ENCODE results near the gene B3GALT6.
"Not testable (repeated sequence)": the region's sequence is repeated elsewhere in the genome, so short reads cannot be mapped to it uniquely, and the experiment has no call there.

Gene B3GALT6

DNA sequence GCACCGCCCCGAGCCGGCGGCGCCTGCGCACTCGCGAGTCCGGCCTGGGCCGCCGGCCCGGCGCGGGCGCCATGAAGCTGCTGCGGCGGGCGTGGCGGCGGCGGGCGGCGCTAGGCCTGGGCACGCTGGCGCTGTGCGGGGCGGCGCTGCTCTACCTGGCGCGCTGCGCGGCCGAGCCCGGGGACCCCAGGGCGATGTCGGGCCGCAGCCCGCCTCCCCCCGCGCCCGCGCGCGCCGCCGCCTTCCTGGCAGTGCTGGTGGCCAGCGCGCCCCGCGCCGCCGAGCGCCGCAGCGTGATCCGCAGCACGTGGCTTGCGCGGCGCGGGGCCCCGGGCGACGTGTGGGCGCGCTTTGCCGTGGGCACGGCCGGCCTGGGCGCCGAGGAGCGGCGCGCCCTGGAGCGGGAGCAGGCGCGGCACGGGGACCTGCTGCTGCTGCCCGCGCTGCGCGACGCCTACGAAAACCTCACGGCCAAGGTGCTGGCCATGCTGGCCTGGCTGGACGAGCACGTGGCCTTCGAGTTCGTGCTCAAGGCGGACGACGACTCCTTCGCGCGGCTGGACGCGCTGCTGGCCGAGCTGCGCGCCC is at the start of gene B3GALT6:
B3GALT6 (plus strand) TSS at position 30 of the 588 bp plus-strand sequence; CDS start at position 72, 42 bp downstream.
- DNase-seq, result no peak

- DNase-seq, result no peak
Measured at GRCh38 chr1:1182491-1183220, 49.4 kb upstream of the B3GALT6 start.

DNA sequence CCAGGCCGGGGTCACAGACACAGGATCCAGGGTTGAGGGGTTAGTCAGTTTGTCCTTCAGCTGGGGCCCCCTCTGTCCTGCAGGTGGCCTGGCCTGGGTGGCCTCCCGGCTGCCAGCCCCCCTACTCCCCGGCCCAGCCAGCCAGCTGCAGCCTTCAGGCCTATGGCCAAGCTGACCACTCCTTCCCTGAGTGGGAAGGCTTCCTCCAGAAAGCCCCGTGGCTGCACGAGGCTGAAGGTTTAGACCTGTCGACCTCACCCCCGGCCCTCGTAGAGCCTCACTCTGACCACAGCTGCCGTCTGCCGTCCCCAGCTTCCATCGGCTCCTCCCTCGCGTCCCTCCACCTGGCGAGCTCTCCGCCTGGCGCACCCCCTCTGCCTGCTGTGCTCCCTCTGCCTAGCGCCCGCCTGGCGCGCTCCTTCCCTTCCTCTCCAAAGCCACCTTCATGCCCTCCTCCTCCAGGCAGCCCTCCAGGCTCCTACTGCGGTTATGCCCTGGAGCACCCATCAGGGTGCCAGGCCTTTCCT is 48.8 kb upstream of the B3GALT6 start:
- DNase-seq, result no peak

- no peak for DNase-seq
Measured at GRCh38 chr1:1183833-1184775, 47.9 kb upstream of the B3GALT6 start.

DNA sequence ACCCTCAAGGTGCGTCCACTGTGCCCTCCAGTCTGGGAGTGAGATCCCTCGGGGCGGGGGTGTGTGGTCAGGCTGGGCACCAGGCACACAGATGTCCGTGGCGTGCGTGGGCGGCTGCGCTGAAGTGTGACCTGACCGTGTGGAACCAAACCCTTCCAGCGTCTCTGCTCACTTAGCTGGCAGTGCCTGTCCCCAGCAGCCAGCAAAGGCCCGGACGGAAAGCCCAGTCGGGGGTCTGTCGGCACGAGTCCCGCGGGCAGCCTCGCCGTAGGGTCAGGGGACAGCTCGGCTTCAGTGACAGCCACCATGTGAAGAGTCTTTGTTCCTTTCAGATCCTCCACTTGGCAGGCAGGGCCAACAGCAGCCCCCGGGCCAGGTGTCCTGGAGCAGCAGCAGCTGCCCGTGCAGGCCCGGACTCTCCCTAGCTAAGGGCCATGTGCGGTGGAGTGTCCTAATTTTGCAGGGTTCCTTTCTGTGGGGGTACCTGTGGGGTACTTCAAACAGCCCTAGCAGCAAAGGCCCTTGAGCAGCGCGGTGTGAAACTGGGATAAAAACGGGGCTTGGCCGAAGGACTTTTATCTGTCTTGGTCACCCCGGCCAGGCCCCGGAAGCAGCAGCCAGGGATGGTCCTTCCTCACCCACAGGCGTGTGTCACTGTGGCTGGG is 46.8 kb upstream of the B3GALT6 start:
- no peak for DNase-seq

DNA sequence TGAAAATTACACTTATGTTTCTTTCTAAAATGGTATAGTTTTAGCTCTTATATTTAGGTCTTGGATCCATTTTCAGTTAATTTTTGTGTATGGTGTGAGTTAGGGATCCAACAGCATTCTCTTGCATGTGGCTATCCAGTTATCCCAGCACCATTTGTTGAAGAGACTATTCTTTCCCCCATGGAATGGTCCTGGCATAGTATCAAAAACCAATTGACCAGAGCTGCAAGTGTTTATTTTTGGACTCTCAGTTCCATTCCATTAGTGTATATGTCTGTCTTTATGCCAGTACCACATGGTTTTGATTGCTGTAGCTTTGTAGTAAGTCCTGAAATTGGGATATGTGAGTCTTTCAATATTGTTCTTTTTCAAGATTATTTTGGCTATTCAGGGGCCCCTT is 44.1 kb upstream of the B3GALT6 start:
- no peak for DNase-seq

GRCh38 chr1:1189111-1189510 is 42.9 kb upstream of the B3GALT6 start:
- no peak for DNase-seq

GRCh38 chr1:1191734-1192133 is 40.3 kb upstream of the B3GALT6 start:
- DNase-seq, result no peak

DNA sequence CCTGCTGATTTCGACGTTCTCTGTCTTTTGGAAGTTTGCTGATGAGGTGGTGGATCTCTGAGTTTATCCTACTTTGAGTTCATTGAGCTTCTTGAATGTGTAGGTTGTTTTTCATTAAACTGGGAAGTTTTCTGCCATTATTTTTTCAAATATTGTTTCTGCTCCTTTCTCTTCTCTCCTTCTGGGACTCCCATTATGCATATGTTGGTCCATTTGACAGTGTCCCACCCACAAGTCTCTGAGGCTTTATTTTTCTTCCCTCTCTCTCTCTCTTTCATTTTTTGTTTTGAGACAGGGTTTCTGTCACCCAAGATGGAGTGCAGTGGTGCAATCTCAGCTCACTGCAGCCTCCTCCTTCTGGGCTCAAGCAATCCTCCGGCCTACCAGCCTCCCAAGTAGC is 37.3 kb upstream of the B3GALT6 start:
- DNase-seq, result no peak

- not testable (repeated sequence) for DNase-seq
Measured at GRCh38 chr1:1195726-1196125, 36.3 kb upstream of the B3GALT6 start.

GRCh38 chr1:1196431-1197187 is 35.4 kb upstream of the B3GALT6 start:
- no peak for DNase-seq

DNA sequence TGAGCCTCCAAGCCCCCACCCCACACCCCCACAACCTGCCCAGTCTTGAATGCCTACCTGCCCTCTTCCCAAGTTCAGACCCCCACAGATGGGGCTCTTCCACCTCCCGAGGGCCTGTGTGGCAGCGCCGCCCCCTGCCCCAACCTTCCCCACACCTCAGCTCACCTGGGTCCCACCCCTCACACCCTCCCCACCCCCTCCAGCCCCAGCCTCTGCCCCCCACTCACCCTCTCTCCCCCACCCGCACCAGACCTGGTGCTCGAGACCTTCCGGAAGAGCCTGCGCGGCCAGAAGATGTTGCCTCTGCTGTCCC is 34.9 kb upstream of the B3GALT6 start:
- DNase-seq, result no peak

GRCh38 chr1:1197551-1198422 is 34.2 kb upstream of the B3GALT6 start:
- DNase-seq, result no peak

- DNase-seq, result no peak
Measured at GRCh38 chr1:1198423-1199140, 33.5 kb upstream of the B3GALT6 start.

GRCh38 chr1:1199141-1199960 is 32.7 kb upstream of the B3GALT6 start:
- DNase-seq, result no peak

- no peak for DNase-seq
Measured at GRCh38 chr1:1199961-1200875, 31.8 kb upstream of the B3GALT6 start.

GRCh38 chr1:1200876-1201810 is 30.9 kb upstream of the B3GALT6 start:
- no peak for DNase-seq

Data from HCEC 1CT (cell line).